Measurements from ENCODE around the gene MAFB. TPM values are rescaled to one million over a fixed set of nuclear protein-coding genes. Genes with fewer than 3 reads are reported as not detected.

The MAFB gene
- 33.2 and 79.3 TPM in 2 replicates for total RNA-seq

GRCh38 chr20:40689100-40689942 lies at the start of gene MAFB:
Gene MAFB (minus strand): TSS chr20:40689236. CDS start chr20:40688850, 386 bp downstream.

Data from placental epithelial cell (primary cell).